ENCODE measurements around the gene KRTAP9-2. TPM values are rescaled to one million over a fixed set of nuclear protein-coding genes. Genes with fewer than 3 reads are reported as not detected.
"Not testable (repeated sequence)": the region's sequence is repeated elsewhere in the genome, so short reads cannot be mapped to it uniquely, and the experiment has no call there.

KRTAP9-2 gene
- total RNA-seq, 1 donor = not detected

DNA sequence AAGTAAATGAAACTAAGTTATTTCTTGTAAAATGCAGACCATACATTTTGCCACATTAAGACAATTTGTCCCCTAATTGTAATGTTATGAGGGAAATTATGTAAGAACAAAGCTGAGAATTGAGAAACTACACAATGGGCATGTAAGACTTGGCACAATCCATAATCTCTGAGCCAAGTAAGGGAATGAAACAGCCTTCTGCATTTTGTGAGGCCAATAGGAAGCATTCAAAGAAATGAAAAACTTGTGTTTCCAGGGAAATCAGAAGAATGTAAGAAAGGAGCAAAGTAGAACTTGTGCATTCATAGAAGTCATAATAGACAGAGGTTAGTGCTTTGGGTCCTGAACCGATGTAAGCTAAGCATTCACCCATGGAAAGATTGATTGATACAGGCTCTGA lies 24.8 kb downstream of the KRTAP9-2 start:
- DNase-seq (ENCODE audit: low read depth) = no peak
- TF ChIP-seq CTCF (IDR thresholded peaks at IDR 0.05; ENCODE audit: insufficient read depth, low read length) = no peak
- H3K4me3 ChIP-seq (ENCODE audit: low read depth, low read length) = no peak overlapping the region

GRCh38 chr17:41254861-41255260 lies 28.4 kb downstream of the KRTAP9-2 start:
- DNase-seq (ENCODE audit: low read depth) = no peak
- TF ChIP-seq CTCF (IDR thresholded peaks at IDR 0.05; ENCODE audit: insufficient read depth, low read length) = no peak
- H3K4me3 ChIP-seq (ENCODE audit: low read depth, low read length) = no peak overlapping the region

DNA sequence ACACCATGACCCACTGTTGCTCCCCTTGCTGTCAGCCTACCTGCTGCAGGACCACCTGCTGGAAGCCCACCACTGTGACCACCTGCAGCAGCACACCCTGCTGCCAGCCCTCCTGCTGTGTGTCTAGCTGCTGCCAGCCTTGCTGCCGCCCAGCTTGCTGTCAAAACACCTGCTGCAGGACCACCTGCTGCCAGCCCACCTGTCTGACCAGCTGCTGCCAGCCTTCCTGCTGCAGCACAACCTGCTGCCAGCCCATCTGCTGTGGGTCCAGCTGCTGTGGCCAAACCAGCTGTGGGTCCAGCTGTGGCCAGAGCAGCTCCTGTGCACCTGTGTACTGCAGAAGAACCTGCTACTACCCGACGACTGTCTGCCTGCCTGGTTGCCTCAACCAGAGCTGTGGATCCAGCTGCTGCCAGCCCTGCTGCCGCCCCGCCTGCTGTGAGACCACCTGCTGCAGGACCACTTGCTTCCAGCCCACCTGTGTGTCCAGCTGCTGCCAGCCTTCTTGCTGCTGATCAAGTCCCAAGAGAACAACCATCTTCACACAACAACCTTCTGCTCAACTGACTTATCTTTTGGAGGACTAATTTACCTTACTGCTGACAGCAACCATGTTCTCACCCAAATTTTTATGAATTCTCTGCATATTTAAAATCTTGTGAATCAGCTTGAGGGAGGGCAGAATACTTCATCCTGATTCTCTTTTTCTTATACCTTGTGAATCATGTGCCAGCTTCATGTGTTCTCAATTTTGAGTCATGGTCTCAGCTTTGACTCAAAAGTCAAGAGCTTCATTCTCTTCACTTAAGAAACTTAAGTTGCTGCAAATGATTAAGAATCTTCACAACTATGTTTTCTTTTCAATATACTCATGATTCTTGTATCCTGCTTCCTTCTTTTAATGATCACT lies 29.2 kb downstream of the KRTAP9-2 start, which contains the start of gene KRTAP9-9:
KRTAP9-9 (plus strand) TSS at position 4 of the 910 bp plus-strand sequence.
- not testable (repeated sequence) for H3K4me3 ChIP-seq (ENCODE audit: low read depth, low read length); DNase-seq (ENCODE audit: low read depth)

GRCh38 chr17:41256291-41256685 lies 29.8 kb downstream of the KRTAP9-2 start:
- H3K4me3 ChIP-seq (ENCODE audit: low read depth, low read length) = no peak overlapping the region
- no peak for TF ChIP-seq CTCF (IDR thresholded peaks at IDR 0.05; ENCODE audit: insufficient read depth, low read length)
- no peak for DNase-seq (ENCODE audit: low read depth)

GRCh38 chr17:41258406-41258805 lies 32.0 kb downstream of the KRTAP9-2 start:
- no peak for TF ChIP-seq CTCF (IDR thresholded peaks at IDR 0.05; ENCODE audit: insufficient read depth, low read length)
- no peak overlapping the region for H3K4me3 ChIP-seq (ENCODE audit: low read depth, low read length)

DNA sequence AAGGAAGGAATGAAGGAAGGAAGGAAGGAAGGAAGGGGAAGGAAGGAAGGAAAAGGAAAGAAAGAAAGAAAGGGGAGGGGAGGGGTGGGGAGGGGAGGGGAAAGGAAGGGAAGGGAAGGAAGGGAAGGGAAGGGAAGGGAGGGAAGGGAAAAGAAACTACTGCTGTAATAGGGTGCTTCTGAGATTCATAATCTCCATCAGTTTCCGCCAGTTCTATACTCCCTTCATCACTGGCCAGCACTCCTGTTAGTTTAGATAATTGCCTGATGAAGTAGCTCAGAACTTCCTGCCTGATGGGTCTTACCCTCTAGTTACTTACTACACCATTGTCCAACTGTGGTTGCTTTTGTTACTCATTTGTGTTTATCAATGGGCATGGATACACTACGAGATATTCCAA lies 36.8 kb downstream of the KRTAP9-2 start:
- DNase-seq (ENCODE audit: low read depth) = no peak
- TF ChIP-seq CTCF (IDR thresholded peaks at IDR 0.05; ENCODE audit: insufficient read depth, low read length) = no peak
- no peak overlapping the region for H3K4me3 ChIP-seq (ENCODE audit: low read depth, low read length)

More at GRCh38 chr17:41258406-41258805, 32.0 kb downstream of the KRTAP9-2 start:
- no peak for DNase-seq (ENCODE audit: low read depth)

DNA sequence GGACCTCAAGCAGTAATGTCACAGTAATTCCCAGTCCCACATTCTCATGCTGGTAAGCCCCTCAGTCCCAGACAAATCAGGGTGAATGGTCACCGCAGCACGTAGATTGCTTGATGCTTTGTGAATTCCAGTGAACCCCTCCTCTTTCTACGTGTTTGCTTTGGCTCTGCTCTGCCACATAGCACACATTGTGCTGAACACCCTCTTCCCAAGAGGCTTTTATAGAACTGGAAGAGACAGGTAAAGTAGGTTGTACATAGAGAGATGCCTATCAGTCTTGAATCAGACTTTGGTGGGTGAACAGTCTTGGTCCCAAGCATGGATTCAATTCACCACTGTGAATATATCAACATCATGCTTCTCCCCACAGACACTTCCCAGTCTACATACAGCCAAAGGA lies 38.2 kb downstream of the KRTAP9-2 start:
- DNase-seq (ENCODE audit: low read depth) = no peak
- no peak for TF ChIP-seq CTCF (IDR thresholded peaks at IDR 0.05; ENCODE audit: insufficient read depth, low read length)
- no peak overlapping the region for H3K4me3 ChIP-seq (ENCODE audit: low read depth, low read length)

All from fibroblast of the aortic adventitia (primary cell).